Stimulated activated CD8-positive, alpha-beta memory T cell treated with anti-CD3 and anti-CD28 coated beads, Interleukin-7, amount 100 ng/mL, for 1 hour (primary cell): ENCODE results near the gene BBOF1.

Experiments
- DNase-seq, 2 donors: peaks; one replicate each; pipeline ENCODE4 v3.0.0-alpha.2; 2020; ENCODE audit warnings: low read depth in 2 of 2

Gene BBOF1

DNA sequence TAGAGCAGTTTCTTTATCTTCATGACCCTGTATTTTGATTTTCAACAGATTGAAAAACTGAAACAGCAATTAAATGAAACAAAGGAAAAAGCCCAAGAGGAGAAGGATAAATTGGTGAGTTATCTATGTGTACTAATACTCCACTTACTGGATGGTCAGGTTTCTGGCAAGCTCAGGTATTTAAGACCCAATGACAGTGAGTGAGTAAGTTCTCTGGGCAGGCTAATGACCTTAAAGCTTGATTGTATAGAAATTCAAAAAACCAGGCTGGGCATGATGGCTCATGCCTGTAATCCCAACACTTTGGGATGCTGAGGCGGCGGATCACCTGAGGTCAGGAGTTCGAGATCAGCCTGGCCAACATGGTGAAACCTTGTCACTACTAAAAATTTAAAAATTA is 10.0 kb downstream of the BBOF1 start:
- DNase-seq = no peak

DNA sequence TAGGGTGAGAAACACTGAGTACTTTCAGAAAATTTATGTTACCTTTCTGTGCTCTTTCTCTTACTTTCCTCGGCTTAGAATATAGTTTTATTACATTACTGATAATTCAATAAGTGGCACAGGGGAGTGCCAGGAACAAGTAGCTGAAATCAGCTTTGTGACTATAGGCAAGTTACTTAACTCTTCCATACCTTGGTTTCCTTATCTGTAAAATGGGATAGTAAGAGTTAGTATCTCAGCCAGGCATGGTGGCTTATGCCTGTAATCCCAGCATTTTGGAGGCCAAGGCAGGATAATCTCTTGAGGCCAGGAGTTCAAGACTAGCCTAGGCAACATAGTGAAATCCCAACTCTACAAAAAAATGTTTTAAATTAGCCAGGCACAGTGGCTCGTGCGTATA is 15.4 kb downstream of the BBOF1 start:
- DNase-seq = no peak

DNA sequence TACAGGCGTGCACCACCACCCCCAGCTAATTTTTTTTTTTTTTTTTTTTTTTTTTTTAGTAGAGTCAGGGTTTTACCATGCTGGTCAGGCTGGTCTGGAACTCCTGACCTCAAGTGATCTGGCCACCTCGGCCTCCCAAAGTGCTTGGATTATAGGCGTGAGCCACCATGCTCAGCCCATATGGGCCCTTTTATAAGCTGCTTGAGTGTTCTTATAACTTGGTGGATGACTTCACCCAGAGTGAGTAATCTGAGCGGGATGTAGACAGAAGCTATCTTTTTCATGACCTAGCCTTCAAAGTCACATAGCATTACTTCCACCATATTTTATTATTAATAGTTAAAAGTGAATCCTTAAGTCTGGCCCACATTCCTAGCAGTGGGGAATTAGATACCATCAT is 16.4 kb downstream of the BBOF1 start:
- DNase-seq = no peak

DNA sequence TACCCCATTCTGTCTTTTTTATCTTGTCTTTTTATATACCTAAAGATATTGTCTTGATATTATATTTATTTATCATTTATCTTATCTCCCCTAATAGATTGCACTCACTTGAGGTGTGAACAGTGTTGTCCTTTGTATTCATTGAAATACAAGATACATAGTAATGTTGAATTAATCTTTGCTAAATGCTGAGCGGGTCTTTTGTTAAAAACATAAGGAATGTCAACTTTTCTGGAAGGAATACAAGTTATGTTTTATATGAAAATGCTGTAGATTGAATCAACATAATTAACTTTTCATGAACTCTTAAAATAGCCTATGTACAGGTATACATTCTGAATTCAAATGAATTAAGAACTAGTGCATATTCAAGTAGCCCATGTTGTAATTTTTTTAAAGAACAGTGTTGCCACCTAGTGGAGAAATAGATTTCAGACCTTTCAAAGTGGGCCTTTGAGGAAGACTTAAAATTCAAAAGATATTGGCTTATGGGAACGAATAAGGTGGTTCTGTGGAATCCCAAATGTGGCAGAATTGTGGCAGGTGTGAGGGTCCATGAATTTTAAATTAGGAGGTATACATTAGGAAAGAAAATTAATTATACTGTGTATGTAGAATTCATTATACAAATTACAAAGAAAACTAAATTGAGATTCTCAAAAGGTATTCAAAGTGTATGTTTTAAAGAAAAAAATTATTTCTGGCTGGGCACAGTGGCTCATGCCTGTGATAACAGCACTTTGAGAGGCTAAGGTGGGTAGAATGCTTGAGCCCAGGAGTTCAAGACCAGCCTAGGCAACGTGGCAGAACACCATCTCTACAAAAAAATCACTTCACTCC is 19.1 kb downstream of the BBOF1 start:
- DNase-seq = no peak

DNA sequence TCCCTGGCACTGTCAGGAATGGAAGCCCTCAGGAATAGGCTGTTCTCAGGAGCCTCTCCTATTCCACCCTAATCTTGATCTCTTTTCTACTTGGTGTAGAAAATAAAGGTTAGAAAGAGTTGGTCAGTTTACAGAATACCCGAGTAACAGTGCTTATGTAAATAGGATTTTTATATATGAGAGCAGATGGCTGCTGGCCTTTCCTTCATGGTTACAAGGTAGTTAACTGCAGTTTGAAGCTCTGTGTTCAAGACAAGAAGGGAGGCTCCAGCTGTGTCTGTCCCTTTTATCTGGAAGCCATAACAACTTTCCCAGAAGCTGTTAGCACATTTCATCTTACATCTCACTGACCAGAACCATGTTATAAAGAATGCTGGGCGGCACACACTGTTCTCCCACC is 23.1 kb downstream of the BBOF1 start:
- no peak for DNase-seq

DNA sequence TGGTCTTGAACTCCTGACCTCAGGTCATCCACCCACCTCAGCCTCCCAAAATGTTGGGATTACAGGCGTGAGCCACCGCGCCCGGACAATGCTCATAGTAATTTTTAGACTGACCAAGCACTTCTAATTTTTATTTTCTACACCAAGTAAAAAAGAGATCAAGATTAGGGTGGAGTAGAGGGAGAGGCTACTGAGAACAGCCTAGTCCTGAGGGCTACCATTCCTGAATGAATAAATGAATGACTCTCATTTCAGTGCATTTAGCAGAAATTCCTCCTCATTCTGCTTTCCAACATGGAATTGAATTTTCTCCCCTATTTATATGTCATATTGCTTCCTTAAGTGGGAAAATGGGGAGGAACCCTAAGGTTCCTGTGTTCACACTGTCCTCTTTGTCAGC is 26.4 kb downstream of the BBOF1 start:
- no peak for DNase-seq

DNA sequence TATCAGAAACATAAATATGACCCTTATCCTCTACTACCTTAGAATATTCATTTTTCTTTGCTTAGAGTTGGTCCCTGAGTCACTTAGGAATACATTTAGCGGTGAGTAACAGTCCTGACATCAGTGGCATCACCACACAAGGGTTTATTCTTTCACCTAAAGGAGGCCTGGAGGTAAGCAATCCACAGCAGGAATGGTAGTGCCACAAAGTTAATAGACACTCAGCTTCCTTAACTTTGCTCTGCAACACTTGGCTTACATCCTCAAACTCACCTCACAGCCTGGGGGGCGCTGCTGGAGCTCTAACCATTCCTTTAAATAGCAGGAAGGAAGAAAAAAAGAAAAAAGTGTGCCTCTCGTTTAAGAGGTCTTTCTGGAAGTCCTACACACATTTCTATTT is 29.1 kb downstream of the BBOF1 start:
- no peak for DNase-seq

DNA sequence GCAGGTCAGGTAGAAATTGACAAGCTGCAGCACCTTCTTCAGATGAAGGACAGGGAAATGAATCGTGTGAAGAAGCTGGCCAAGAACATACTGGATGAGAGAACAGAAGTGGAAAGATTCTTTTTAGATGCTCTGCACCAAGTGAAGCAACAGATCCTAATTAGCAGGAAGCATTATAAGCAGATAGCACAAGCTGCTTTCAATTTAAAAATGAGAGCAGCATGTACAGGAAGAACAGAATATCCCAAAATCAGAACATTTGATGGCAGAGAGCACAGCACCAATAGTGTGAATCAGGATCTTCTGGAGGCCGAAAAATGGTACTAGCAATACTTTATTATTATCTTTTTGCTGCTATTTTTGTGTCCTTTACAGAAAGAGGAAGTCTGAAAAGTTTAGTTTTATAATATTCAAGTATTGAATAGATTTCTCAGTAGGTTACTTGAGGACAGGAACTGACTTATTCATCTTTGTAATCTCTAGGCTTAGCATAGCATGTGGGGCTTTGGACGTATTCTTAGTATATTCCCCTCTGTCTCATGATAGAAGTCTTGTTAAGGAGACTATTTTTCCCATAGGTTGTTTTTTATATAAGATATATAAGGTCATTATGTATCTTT is 30.8 kb downstream of the BBOF1 start:
- no peak for DNase-seq

DNA sequence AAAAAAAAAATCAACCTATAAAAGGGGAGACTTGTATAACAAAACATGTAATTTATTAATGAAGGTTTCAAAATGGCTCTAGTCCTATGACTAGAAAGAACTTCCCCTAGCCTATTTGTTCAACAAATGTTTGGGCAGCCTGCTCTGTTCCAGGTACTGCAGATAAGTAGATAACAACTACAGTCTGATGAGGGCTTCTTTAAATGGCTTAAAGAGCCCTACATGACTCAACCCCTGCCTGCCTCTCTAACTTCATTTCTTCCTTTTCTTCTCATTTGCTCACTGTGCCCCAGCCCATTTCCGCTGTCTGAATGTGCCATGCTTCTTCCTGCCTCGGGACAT is 43.6 kb downstream of the BBOF1 start:
- no peak for DNase-seq

DNA sequence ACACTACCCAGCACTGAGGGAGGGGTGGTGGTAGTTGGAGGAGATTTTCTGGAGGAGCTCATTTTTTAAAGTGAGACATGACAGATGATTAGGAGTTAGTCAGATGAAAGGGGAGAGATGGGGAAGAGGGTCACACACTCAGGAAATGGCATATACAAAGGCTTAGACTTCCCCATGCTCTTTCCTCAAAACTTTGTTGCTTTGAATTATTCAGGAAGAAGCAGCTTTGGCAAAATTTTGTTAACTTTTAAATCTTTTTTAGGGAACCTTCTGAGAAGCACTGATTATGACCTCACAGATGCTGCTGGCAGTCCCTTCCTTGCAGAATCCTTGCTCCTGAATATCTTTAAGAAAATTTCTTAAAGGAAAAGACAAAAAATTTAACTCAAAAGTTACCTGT is 45.3 kb downstream of the BBOF1 start:
- no peak for DNase-seq

DNA sequence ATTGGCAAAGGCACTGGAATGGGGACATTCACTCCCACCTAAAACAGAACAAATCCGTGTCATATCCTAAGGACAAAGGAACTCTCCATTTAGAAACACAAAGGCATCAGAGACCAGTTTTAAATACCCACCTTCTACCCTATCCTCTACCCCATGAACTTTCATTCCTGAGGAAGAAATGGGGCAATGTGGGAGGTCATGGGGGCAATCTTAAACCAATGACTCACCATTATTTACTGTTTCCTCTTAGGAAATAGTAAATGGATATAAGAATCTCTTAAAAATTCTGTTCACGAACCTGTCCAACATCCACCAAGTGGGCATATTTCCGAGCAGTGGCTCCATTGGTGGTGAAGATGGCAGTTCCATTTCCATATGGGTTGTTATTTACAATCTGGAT is 45.7 kb downstream of the BBOF1 start:
- DNase-seq = no peak

DNA sequence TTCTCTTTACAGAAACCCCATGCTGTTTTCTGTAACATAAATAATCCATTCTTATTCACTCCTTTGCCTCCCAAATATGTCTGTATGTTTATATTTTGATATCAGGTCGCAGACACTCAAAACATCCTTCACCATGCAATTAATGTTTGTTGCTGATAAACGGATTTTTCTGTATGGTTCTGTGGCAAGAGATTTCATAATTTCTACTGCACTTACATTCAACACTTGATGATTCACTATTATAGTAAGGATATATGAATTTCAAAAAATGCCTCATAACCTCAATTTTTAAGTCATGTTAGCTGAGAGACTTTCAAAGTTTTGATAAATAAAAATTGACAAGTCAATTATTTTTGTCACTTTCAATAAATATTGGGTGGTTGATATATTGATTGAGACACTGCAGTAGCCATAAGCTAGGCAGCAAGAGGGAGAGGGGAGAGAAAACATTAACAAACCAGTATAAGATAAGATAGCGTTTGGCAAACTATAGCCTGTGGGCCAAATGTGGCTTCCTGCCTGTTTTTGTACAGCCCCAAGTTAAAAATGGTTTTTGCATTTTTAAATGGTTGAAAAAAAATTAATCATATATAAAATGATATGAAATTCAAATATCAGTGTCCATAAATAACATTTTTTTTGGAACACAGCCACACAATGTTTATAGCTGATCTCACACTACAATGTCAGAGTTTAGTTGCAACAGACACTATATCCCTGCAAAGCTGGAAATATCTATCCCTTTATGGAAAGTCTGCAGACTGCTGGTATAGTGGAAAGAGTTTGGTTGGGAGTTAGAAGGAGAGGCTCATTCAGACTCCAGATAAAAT is 46.8 kb downstream of the BBOF1 start:
- DNase-seq = no peak

DNA sequence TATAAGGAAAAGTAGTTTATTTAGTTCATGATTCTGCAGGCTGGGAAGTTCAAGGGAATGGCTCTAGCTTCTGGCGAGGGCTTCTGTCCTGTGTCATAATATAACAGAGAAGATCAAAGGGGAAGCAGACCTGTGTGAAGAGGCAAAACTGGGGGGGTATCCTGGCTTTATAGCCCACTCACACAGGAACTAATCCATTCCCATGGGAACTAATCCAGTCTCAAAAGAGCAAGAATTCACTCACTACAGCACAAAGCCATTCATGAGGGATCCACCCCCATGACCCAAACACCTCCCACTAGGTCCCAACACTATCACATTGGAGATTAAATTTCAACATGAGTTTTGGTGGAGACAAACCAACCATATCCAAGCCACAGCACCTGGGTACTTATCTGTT is 58.3 kb downstream of the BBOF1 start:
- no peak for DNase-seq

DNA sequence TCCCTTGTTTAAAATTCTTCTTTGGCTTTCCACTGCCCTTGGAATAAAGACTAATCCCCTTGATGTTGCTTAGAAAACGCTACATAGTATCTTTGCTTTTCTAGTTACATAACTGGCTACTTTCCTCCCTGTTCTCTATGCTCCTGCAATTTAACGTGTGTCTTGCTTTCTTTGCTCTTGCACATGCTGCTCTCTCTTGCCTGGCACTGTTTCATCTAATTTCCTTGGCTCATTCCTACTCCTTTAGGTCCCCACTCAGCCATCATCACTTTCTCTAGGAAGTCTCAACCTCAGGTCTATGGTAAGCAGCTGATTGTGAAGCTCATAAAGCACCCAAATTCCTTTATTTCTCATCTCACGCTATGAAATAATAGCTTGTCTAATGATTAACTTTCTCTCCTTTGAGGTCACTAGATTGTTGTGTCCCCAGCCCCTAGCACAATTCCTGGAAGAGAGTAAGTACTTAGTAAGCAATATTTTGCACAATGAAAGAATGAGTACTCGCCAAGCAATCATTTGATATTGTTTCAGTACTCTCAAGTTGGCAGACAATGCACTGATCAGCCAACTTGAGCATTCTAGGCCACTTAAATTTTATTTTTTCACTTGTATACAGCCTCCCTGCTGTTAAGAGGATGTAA is 61.8 kb downstream of the BBOF1 start:
- DNase-seq = no peak

DNA sequence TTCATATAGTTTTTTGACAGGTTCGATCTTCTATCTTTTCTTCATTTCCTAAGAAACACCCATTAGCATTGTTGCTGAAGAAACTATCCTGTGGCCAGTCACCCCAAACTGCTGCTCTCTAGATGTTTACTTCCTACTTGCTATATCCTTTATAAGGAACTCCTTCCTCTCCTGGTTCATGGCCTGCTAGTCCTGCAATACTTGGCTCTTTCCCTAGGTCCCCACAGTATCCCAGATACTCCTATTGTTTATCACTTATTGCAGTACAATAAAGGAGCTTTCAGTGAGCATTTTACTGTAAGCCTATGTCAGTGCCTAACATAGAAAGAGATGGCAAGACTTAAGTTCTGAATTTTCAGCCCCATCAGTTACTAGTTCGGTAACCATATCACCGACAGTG is 62.3 kb downstream of the BBOF1 start:
- no peak for DNase-seq

DNA sequence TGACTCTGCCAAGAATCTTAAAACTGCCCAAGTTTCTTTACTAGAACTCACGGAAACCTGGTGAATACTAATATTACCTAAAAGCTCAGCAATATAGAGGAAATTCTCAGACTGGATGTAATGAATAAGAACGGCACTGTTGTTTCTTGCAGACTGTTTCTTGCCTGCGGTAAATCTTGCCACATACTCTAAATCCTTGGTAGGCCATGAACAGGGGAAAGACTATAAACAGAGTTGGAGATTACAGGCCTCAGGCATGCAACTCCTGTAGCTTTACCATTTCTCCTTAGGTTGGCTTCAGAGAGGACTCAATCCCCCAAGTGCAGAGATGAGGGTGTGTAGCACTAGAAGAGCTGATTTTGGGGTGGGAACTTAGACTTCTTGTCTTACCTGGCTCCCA is 64.0 kb downstream of the BBOF1 start:
- DNase-seq = no peak

DNA sequence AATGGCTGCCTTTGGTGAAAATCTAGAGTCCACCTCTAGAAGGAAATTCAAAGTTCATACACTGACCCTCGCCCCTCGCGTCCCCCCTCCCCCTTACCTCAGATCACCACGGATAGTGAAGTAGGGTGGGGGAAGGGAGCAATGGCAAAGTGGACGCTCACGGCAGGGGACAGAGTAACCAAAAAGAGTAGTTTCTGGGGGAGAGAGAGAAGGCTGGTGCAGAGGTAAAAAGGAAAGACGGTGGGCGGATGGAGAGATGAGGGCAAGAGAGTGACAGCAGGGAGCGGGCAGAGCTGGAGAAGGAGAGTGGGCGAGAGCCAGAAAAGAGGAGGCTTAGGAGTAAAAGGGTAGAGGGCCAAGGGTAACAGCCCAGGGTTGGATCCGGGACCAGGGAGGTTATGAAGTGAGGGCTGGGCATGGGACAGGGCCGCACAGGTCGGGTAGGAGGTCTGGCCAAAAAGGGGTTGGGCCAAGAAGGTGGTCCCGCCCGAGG is 64.7 kb downstream of the BBOF1 start:
- no peak for DNase-seq

DNA sequence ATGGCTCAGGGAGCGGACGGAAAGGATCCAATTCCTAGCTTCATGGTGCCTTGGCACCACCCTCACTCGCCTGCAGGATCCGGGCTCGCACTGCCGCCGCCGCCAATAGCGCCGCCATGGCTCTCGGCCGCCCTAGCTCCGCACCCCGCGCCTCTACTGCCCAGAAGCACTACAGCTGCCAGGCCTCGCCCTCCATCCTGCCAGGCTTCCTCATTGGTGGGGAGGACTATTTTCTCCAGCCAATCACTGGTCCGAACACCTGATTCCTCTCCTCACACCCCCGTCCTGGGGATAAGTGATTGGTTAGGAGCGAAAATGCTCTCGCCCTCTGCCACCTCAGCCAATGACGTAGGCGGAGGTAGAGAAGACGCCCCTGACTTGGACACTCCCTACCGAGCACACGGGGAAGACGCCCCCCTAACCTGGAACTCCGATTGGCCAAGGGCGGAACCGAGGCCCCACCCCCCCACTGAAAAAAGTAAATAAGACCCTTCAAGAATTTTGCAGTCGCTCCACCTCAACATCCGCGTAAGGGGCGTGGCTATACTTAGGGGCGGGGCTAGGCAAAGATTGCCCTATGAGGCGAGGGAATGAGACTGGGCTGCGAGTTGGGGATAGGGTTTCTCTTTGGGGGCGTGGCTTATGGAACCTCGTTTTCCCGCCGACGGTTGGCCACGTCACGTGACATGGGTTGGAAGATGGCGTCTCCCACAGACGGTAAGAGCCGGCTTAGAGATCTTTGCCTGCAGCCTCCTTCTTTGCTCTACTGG is 65.3 kb downstream of the BBOF1 start, which contains the start of the genes ALDH6A1 and LIN52:
TSS of gene ALDH6A1 (minus strand) at position 177 of the 770 bp plus-strand sequence. CDS start at position 118, 59 bp downstream.
TSS of gene LIN52 (plus strand) at position 680 of the 770 bp plus-strand sequence. CDS start at position 699, 19 bp downstream.
- peak; percentile 100 for DNase-seq

DNA sequence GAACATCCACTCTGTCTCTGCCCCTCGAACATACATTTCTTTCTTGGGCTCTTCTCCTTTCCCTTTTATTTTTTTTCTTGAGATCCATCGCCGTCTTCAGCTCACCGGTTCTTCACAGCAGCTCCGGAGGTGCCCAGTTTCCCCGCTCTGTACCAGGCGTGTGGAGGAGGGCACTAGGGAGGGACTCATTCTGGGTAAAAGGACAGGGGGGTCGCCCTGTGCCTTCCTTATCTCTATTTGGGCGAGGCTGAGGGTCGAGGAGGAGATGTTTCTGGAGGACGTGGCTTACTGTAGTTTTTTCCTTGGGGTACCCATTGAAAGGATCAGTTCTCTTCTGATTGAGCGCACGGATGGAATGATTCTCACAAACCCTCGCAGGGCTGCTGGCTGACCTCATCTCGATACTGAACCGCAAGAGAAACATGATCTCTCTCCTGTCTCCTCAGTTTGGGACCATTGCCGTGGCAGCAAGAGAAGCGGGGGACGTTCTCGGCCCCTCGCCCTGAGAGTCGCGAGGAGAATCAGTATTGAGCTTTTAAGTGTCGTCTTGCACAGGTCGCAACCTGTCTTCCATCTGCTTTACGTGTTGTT is 66.0 kb downstream of the BBOF1 start:
- no peak for DNase-seq

DNA sequence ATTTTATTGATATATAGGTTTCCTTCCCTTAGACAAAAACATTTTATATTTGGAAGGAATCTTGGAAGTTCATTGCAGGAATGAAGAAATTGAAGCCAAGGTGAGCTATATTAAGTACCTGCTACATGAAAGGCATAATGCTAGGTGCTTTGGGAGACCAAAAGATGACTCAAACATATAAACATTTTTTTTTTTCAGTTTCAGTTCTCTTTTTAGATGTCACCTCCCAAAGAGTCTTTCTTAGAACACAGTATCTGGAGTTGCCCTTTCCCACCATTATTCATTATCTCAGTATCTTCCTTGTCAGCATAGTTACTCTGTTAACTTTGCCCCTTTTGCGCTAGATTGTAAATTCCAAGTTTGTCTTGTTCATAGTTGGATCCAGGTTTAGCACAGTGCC is 66.7 kb downstream of the BBOF1 start:
- DNase-seq = no peak
